DMS114 treated with DMSO at 0.1 percent for 48 hours (cell line): Measurements from ENCODE around the gene SNX8.
"Not testable (repeated sequence)": the region's sequence is repeated elsewhere in the genome, so short reads cannot be mapped to it uniquely, and the experiment has no call there.

Source experiments
- DNase-seq: peaks from one replicate; lab custom pipeline; 2025; ENCODE audit not compliant: unreplicated experiment; lab: John Stamatoyannopoulos, UW

Gene SNX8

GRCh38 chr7:2290877-2291276 lies 23.4 kb downstream of the SNX8 start:
- DNase-seq = no peak

GRCh38 chr7:2289621-2290020 lies 24.6 kb downstream of the SNX8 start:
- DNase-seq = no peak

GRCh38 chr7:2289111-2289586 lies 25.1 kb downstream of the SNX8 start:
- no peak for DNase-seq

GRCh38 chr7:2288503-2288902 lies 25.7 kb downstream of the SNX8 start:
- no peak for DNase-seq

- DNase-seq = no peak
Measured at GRCh38 chr7:2287745-2288144, 26.5 kb downstream of the SNX8 start.

- no peak for DNase-seq
Measured at GRCh38 chr7:2283074-2283473, 31.2 kb downstream of the SNX8 start.

- DNase-seq = no peak
Measured at GRCh38 chr7:2282185-2282751, 32.0 kb downstream of the SNX8 start.

GRCh38 chr7:2281541-2281940 lies 32.7 kb downstream of the SNX8 start:
- DNase-seq = no peak

GRCh38 chr7:2280424-2280823 lies 33.8 kb downstream of the SNX8 start:
- no peak for DNase-seq

- DNase-seq = no peak
Measured at GRCh38 chr7:2279896-2280295, 34.3 kb downstream of the SNX8 start.

GRCh38 chr7:2278026-2278425 lies 36.2 kb downstream of the SNX8 start:
- DNase-seq = no peak

- no peak for DNase-seq
Measured at GRCh38 chr7:2276107-2276506, 38.1 kb downstream of the SNX8 start.

- DNase-seq = no peak
Measured at GRCh38 chr7:2275101-2275500, 39.1 kb downstream of the SNX8 start.

- DNase-seq = no peak
Measured at GRCh38 chr7:2274666-2275065, 39.6 kb downstream of the SNX8 start.

GRCh38 chr7:2273866-2274265 lies 40.4 kb downstream of the SNX8 start:
- no peak for DNase-seq

- no peak for DNase-seq
Measured at GRCh38 chr7:2272031-2272430, 42.2 kb downstream of the SNX8 start.

GRCh38 chr7:2271273-2272026 lies 42.8 kb downstream of the SNX8 start:
- DNase-seq = no peak

GRCh38 chr7:2270495-2270894 lies 43.7 kb downstream of the SNX8 start:
- DNase-seq = no peak

GRCh38 chr7:2269991-2270460 lies 44.2 kb downstream of the SNX8 start:
- no peak for DNase-seq

GRCh38 chr7:2269089-2269990 lies 44.9 kb downstream of the SNX8 start:
- not testable (repeated sequence) for DNase-seq

GRCh38 chr7:2266911-2267310 lies 47.3 kb downstream of the SNX8 start:
- DNase-seq = no peak

- DNase-seq = no peak
Measured at GRCh38 chr7:2264158-2264557, 50.1 kb downstream of the SNX8 start.
